Neural cell (in vitro differentiated cells): ENCODE data around the gene CD300LB.

Experiments used
- CTCF ChIP-seq: fragments of 450-650 bp; IDR thresholded peaks from 2 replicates; pipeline ENCODE4 v1.5.1; 2014; ENCODE audit warnings: antibody characterized with exemption, mild to moderate bottlenecking, moderate library complexity; ENCODE audit not compliant: poor library complexity, severe bottlenecking
- EZH2 ChIP-seq: fragments of 200-600, 300-800 bp; shearing (Covaris generic), sonication (generic); IDR thresholded peaks from 2 replicates; pipeline ENCODE4 v1.6.1; 2014; ENCODE audit warnings: antibody characterized with exemption, low read length, borderline replicate concordance, mild to moderate bottlenecking; ENCODE audit not compliant: insufficient read depth, poor library complexity, severe bottlenecking
- MXI1 ChIP-seq: fragments of 450-650 bp; conservative IDR thresholded peaks from 2 replicates; pipeline ENCODE4 v1.6.1; 2014; ENCODE audit warnings: antibody characterized with exemption, mild to moderate bottlenecking; ENCODE audit not compliant: poor library complexity, severe bottlenecking
- POLR2AphosphoS5 ChIP-seq: IDR thresholded peaks from 2 replicates; pipeline ENCODE4 v1.6.1; 2012
- REST ChIP-seq: IDR thresholded peaks from 2 replicates; pipeline ENCODE4 v1.6.1; 2012; ENCODE audit warnings: borderline replicate concordance
- TAF1 ChIP-seq: IDR thresholded peaks from 2 replicates; pipeline ENCODE4 v1.6.1; 2012; ENCODE audit warnings: low read depth

- TF ChIP-seq CTCF (no peak), EZH2 (no peak), MXI1 (no peak), POLR2AphosphoS5 (no peak), REST (no peak), TAF1 (no peak)
Observed at GRCh38 chr17:74527756-74528155, 3.5 kb downstream of the CD300LB start.
